ENCODE measurements around the gene CIAO2B.
"Not testable (repeated sequence)": the region's sequence is repeated elsewhere in the genome, so short reads cannot be mapped to it uniquely, and the experiment has no call there.

The CIAO2B gene

GRCh38 chr16:66936889-66937554 is 2.8 kb upstream of the CIAO2B start:
- DNase-seq (ENCODE audit: low read depth), result no peak

DNA sequence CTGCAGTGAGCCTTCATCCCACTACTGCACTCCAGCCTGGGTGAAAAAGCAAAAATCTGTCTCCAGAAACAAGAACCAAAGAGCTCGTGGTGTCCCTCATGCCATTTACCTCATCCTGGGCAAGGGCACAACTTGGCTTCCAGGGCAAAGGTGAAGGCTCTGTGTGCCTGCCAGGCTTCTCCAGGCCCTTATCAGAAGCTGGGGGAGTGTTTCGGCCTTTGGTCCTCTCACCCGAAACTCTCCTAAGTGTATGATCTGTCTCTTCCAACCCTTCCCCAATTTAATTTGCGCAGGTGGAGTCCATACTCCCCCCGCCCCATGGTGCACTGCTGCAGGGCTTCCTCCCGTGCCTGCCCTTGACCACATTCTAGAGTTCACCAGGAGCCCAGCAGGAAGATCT is 2.3 kb upstream of the CIAO2B start:
- no peak for DNase-seq (ENCODE audit: low read depth)

- no peak for DNase-seq (ENCODE audit: low read depth)
These were observed 1.3 kb upstream of the CIAO2B start, which contains the start of gene CES2 for GRCh38 chr16:66935314-66936011. TSS of gene CES2 (plus strand) at chr16:66935516. CDS start at chr16:66935636, 120 bp downstream.

DNA sequence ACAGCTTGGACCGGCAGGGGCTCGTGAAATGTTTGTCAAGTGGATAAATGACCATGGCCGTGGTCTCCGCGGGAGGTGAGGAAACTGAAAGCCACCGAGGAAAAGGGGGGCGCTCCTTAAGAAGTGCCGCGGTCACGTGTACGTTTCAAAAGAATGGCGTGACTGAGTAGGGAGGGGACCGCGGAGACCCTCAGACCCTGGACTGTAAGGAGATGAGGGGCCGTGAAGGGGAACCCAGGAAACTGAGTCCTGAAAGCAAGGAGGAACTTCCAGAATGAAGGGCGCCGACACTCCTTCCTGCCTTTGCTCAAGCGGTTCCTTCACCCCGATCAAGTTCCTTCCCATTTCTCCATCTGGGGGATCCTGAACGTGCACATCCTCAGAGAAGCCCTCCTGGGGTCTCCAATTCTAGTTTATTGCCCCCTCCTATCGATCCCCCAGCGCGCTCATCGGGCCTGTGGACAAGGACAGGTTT is 674 bp upstream of the CIAO2B start:
- DNase-seq (ENCODE audit: low read depth), result not testable (repeated sequence)

DNA sequence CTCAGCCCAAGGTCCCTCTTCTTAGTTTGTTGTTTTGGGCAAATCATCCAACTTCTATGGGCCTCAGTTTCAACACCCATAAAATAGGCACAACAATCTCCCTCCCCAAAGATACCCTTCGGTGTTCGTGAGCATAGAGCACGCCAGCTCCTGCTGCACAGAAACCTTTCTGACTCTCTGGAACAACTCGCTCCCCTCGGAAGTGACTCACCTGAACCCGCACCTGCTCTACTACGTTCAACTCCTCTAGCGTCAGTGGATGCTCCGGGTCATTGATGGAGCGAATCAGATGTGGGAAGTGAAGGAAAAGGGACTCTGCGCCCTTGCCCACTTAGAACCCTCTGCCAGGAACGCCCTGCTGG is 445 bp downstream of the CIAO2B start:
- DNase-seq (ENCODE audit: low read depth), result no peak

GRCh38 chr16:66932076-66932475 is 2.1 kb downstream of the CIAO2B start:
- no peak for DNase-seq (ENCODE audit: low read depth)

GRCh38 chr16:66931665-66932064 is 2.5 kb downstream of the CIAO2B start:
- no peak for DNase-seq (ENCODE audit: low read depth)

- no peak for DNase-seq (ENCODE audit: low read depth)
These were observed 4.0 kb downstream of the CIAO2B start for GRCh38 chr16:66930189-66930588.

GRCh38 chr16:66928702-66929388 is 5.4 kb downstream of the CIAO2B start:
- no peak for DNase-seq (ENCODE audit: low read depth)

GRCh38 chr16:66927918-66928649 is 6.1 kb downstream of the CIAO2B start:
- DNase-seq (ENCODE audit: low read depth), result no peak

DNA sequence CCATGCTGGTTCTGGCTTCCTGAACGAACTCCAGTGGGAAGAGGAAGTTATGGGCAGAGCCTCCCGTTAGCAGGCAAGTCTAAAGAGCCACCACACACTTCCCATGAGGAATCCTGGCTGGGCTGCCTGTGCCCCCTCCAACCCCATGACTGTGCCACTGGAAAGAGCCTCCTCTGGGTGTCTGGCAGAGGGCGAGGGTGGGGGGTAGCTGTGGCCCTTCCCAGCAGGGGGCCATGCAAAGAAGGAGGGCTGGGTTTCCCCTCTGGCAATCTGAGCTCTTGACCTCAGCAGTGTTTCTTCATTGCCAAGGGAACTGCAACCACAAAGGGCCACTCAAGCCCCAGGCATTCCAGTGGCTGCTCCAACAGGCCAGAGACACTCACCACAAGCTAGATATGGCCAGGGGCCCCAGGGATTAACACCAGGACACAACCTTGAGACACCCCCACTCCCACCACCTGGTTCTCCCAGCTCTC is 7.2 kb downstream of the CIAO2B start:
- DNase-seq (ENCODE audit: low read depth), result no peak

GRCh38 chr16:66926171-66926947 is 7.8 kb downstream of the CIAO2B start:
- DNase-seq (ENCODE audit: low read depth), result no peak

DNA sequence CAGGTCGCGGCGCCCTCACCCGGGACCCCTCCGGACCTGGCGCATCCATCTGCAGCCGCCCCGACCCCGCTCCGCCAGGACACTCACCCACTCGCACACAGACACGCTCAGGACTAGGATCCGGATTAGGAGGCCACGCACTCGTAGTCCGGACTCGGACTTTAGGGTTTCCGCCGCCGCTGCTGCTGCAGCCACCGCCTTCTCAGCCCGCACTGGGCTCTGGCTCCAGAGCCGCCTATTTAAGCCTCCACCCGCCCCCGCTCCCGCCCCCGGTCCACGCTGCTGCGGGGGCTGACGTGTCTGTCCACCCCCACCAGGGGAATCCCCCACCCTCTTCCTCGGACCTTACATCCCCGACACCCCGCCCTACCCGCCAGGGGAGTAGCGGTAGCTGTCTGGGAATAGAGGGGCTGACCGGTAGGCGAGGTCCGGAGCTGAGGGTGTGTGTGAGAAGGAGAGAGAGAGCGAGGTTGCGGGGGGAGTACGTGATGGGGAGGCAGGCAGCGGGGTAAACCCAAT is 8.8 kb downstream of the CIAO2B start, which contains the start of gene RRAD:
Gene RRAD (minus strand): TSS at position 214 of the 519 bp plus-strand sequence. CDS start 356 bp downstream, outside the sequence.
- no peak for DNase-seq (ENCODE audit: low read depth)

DNA sequence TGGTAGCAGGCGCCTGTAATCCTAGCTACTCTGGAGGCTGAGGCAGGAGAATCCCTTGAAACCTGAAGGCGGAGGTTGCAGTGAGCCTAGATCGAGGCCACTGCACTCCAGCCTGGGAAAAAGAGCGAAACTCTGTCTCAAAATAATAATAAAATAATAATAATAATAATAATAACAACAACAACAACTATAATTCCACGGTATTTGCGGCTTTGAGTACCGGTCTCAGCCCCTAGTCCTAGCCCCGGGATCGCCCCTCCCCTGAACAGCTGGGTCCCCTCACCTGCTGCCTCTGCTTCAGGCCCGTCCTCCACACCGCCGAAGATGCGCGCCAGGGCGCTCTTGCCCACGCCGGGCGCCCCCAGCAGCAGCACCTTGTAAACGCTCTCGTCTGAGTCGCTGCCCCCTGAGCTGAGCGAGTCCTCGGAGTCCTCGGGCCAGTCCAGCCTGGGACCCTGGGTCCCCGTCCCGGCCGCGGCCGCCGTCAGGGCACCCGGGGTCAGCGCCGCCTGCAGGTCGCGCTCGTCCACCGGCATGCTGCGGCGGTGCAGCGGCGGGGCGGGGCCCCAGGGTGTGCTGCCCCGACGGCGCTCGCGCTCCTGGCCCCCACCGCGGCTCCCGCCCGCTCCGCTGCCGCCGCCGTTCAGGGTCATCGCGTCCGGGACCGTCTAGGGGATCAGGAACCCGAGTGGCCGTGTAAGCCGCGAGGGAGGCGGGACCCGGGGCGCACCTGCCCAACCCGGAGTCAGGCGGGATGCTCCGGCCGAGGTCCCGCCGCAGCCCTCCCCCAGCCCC is 9.5 kb downstream of the CIAO2B start:
- DNase-seq (ENCODE audit: low read depth), result no peak

DNA sequence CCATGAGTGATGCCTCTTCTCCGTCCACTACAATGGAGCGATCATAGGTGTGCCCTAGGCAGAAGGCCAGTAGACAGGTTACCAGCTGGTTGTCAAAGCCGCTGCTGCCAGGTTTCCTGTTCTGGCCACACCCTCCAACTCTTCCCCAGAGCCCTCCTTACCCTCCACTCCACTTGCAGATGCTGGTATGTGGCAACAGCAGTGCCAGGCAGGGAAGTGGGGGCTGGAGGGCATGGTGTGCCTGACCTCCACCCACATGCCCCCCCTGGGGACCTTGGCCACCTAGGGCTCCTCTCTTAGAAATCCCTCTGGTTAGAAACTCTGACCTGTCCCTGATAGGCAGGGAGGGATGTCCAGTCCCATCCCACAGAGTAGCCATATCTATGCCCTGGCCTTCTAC is 10.3 kb downstream of the CIAO2B start:
- DNase-seq (ENCODE audit: low read depth), result no peak

DNA sequence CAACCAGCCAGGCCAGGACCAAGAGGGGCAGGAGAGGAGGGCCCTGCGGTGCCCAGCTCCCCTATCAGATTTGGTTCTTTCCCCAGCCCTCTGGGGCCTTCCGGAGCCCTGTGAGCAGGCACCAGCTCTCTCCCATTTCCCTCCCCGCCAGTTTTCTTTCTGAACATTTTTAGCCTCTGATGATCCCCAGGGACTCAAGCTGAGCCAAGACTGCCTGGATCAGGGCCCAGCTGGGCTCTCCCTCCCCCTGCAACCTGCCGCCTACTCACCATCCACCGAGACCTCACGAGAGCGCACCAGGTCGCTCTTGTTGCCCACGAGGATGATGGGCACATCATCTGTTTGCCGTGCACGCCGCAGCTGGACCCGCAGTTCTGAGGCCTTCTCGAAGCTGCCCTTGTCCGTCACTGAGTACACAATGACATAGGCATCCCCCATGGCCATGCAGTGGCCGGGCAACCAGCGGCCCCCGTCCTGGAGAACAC is 10.9 kb downstream of the CIAO2B start:
- no peak for DNase-seq (ENCODE audit: low read depth)

- no peak for DNase-seq (ENCODE audit: low read depth)
These were observed 12.3 kb downstream of the CIAO2B start for GRCh38 chr16:66921729-66922450.

- no peak for DNase-seq (ENCODE audit: low read depth)
These were observed 13.1 kb downstream of the CIAO2B start for GRCh38 chr16:66920924-66921680.

DNA sequence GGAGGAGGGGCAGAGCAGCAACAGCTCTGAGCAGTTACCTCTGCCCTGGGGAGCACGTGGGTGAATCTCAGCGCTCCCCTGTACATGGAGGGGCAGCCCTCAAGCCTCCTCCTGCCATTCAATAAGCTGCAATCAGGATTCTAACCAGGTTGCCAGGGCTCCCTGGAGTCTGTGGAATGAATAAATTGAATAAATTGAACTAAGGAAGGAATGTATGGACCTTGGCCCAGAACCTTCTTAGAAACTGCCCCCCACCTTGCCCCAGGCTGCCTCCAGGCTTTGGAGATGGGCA is 14.0 kb downstream of the CIAO2B start:
- DNase-seq (ENCODE audit: low read depth), result no peak
